GM12801 (cell line): Measurements from ENCODE around the gene PRICKLE1.

Experiments used
- CTCF ChIP-seq: IDR thresholded peaks from one replicate; pipeline ENCODE4 v1.5.1; 2011; ENCODE audit warnings: control low read depth; ENCODE audit not compliant: insufficient read length; ENCODE audit errors: extremely low read depth

PRICKLE1 gene

GRCh38 chr12:42589465-42590329 is at the start of gene PRICKLE1:
TSS of gene PRICKLE1 (minus strand) at chr12:42589746. CDS start at chr12:42472516, 117,230 bp downstream.
- TF ChIP-seq CTCF, result no peak

GRCh38 chr12:42638697-42639096 is 49.2 kb upstream of the PRICKLE1 start:
- no peak for TF ChIP-seq CTCF

- TF ChIP-seq CTCF, result no peak
These were observed 48.5 kb upstream of the PRICKLE1 start for GRCh38 chr12:42638011-42638410.

- TF ChIP-seq CTCF, result no peak
These were observed 47.4 kb upstream of the PRICKLE1 start for GRCh38 chr12:42636993-42637392.

- TF ChIP-seq CTCF, result no peak
These were observed 44.0 kb upstream of the PRICKLE1 start for GRCh38 chr12:42633594-42633993.

GRCh38 chr12:42631513-42631912 is 42.0 kb upstream of the PRICKLE1 start:
- TF ChIP-seq CTCF, result no peak

GRCh38 chr12:42630314-42630713 is 40.8 kb upstream of the PRICKLE1 start:
- no peak for TF ChIP-seq CTCF
